Vagina (tissue), 2 donors: ENCODE results near the gene LZTS2. TPM values are rescaled to one million over a fixed set of nuclear protein-coding genes. Genes with fewer than 3 reads are reported as not detected.
A peak's percentile ranks its signal among the peaks of the same experiment; 100 is the strongest.

Experiments
- DNase-seq, 2 donors: peaks; one replicate each; pipeline ENCODE4 v3.0.0-alpha.2; 2017; ENCODE audit errors: extremely low spot score in 2 of 2
- H3K27ac ChIP-seq: fragments of 200-600 bp; sonication (generic); one replicate; pipeline ENCODE4 v1.5.1; 2019
- H3K27me3 ChIP-seq: fragments of 200-600 bp; sonication (generic); one replicate; pipeline ENCODE4 v1.5.1; 2019
- H3K36me3 ChIP-seq, 2 donors: fragments of 200-600 bp; sonication (generic); one replicate each; pipeline ENCODE4 v1.5.1; 2017 to 2019
- H3K4me1 ChIP-seq: fragments of 200-600 bp; sonication (generic); one replicate; pipeline ENCODE4 v1.5.1; 2019
- H3K4me3 ChIP-seq, 2 donors: fragments of 200-600 bp; sonication (generic); 1 replicate in 1 of 2; 2 replicates in 1 of 2; pipeline ENCODE4 v1.5.1; 2016 to 2019
- H3K9me3 ChIP-seq: fragments of 200-600 bp; sonication (generic); one replicate; pipeline ENCODE4 v1.5.1; 2019
- POLR2A ChIP-seq, 2 donors: fragments of 450-650 bp; IDR thresholded peaks; one replicate each; pipeline ENCODE4 v1.6.1; 2017; ENCODE audit warnings: antibody characterized with exemption in 2 of 2, mild to moderate bottlenecking in 2 of 2, moderate library complexity in 2 of 2
- POLR2AphosphoS5 ChIP-seq, 2 donors: sonication (generic); formaldehyde crosslinking; IDR thresholded peaks; one replicate each; pipeline ENCODE4 v1.9.0; 2017; ENCODE audit warnings: antibody characterized with exemption in 2 of 2, mild to moderate bottlenecking in 2 of 2, low read depth in 1 of 2; ENCODE audit not compliant: insufficient read depth in 1 of 2
- intact Hi-C: fragments of 100-400 bp; cut with DNase I; formaldehyde crosslinking; loops from one replicate; pipeline ENCODE4 v1.15.1; 2023
- total RNA-seq: library from RNA; depleted of rRNA; stranded (reverse); fragments of >200 nt; gene quantifications from one replicate; pipeline ENCODE4 v1.2.3, GENCODE V29; 2016
- TF ChIP-seq, protein P1 (sequence below), 3 experiments: fragments of 450-650 bp in 2 of 3; fragments of 200-600 bp in 1 of 3; sonication (generic) in 1 of 3; IDR thresholded peaks; one replicate each; pipeline ENCODE4 v1.5.1; 2017 to 2019; ENCODE audit warnings: antibody characterized with exemption in 3 of 3, mild to moderate bottlenecking in 2 of 3, moderate library complexity in 2 of 3

Gene LZTS2
- total RNA-seq, 1 donor from 2014 or later = 99.4 TPM

- H3K9me3 ChIP-seq = no peaks in the 10 kb centered on the region
- no peak overlapping the region for H3K4me3 ChIP-seq
- no peak overlapping the region for H3K27ac ChIP-seq
- TF ChIP-seq POLR2AphosphoS5 (IDR thresholded peaks at IDR 0.05; ENCODE audit: insufficient read depth in 1 of 2, low read depth in 1 of 2) (no peak), POLR2A (IDR thresholded peaks at IDR 0.05) (no peak)
- TF ChIP-seq, protein P1, sequence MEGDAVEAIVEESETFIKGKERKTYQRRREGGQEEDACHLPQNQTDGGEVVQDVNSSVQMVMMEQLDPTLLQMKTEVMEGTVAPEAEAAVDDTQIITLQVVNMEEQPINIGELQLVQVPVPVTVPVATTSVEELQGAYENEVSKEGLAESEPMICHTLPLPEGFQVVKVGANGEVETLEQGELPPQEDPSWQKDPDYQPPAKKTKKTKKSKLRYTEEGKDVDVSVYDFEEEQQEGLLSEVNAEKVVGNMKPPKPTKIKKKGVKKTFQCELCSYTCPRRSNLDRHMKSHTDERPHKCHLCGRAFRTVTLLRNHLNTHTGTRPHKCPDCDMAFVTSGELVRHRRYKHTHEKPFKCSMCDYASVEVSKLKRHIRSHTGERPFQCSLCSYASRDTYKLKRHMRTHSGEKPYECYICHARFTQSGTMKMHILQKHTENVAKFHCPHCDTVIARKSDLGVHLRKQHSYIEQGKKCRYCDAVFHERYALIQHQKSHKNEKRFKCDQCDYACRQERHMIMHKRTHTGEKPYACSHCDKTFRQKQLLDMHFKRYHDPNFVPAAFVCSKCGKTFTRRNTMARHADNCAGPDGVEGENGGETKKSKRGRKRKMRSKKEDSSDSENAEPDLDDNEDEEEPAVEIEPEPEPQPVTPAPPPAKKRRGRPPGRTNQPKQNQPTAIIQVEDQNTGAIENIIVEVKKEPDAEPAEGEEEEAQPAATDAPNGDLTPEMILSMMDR (IDR thresholded peaks at IDR 0.05) = no peak
- H3K36me3 ChIP-seq = peaks cover 0 to 6% of the 10 kb centered on the region in 2 donors
- peak; percentile 60 to 82 for DNase-seq
- no peaks in the 10 kb centered on the region for H3K4me1 ChIP-seq
- intact Hi-C loops = no loop called here
- no peaks in the 10 kb centered on the region for H3K27me3 ChIP-seq
These were observed 19.8 kb upstream of the LZTS2 start for GRCh38 chr10:100979791-100980272.

DNA sequence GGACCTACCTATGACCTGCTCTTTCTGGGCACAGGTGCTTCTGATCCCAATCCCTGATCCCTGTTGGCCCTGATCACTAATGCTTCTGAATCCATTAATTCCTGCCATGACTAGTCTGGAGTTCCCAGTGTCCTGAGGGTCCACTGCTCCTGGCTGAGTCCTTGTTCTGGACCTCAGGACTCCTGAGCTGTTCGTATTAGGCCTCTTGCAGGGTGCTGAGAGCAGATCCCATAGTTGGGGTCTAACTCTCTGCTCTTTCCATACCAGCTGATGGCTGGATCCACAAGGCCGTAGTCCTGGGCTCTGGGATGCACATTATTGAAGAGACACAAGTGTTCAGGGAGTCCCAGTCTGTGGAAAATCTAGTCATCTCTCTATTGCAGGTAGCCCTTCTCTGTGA is 19.3 kb upstream of the LZTS2 start:
- no peaks in the 10 kb centered on the region for H3K9me3 ChIP-seq
- no peak for TF ChIP-seq POLR2AphosphoS5 (IDR thresholded peaks at IDR 0.05; ENCODE audit: insufficient read depth in 1 of 2, low read depth in 1 of 2)
- TF ChIP-seq, protein P1 (IDR thresholded peaks at IDR 0.05) = no peak
- TF ChIP-seq POLR2A (IDR thresholded peaks at IDR 0.05) = no peak
- H3K27me3 ChIP-seq = no peaks in the 10 kb centered on the region
- H3K4me3 ChIP-seq = no peak overlapping the region
- peaks cover 0 to 7% of the 10 kb centered on the region in 2 donors for H3K36me3 ChIP-seq
- H3K4me1 ChIP-seq = no peaks in the 10 kb centered on the region
- H3K27ac ChIP-seq = no peak overlapping the region
- intact Hi-C loops = no loop called here
- peak in 1 of 2 donors; percentile 74 for DNase-seq

GRCh38 chr10:100980711-100981110 is 18.9 kb upstream of the LZTS2 start:
- peak; percentile 52 to 67 for DNase-seq
- H3K4me3 ChIP-seq = no peak overlapping the region
- no peak overlapping the region for H3K27ac ChIP-seq
- TF ChIP-seq POLR2AphosphoS5 (IDR thresholded peaks at IDR 0.05; ENCODE audit: insufficient read depth in 1 of 2, low read depth in 1 of 2) (no peak), POLR2A (IDR thresholded peaks at IDR 0.05) (no peak)
- TF ChIP-seq, protein P1 (IDR thresholded peaks at IDR 0.05) = no peak
- H3K9me3 ChIP-seq = no peaks in the 10 kb centered on the region
- intact Hi-C loops = no loop called here
- peaks cover 0 to 11% of the 10 kb centered on the region in 2 donors for H3K36me3 ChIP-seq
- H3K4me1 ChIP-seq = peaks cover 2% of the 10 kb centered on the region
- H3K27me3 ChIP-seq = no peaks in the 10 kb centered on the region

GRCh38 chr10:100981178-100981772 is 18.3 kb upstream of the LZTS2 start:
- peaks cover 8% of the 10 kb centered on the region for H3K4me1 ChIP-seq
- H3K4me3 ChIP-seq = no peak overlapping the region
- H3K27ac ChIP-seq = no peak overlapping the region
- no peaks in the 10 kb centered on the region for H3K9me3 ChIP-seq
- DNase-seq = no peak
- TF ChIP-seq, protein P1 (IDR thresholded peaks at IDR 0.05) = no peak
- TF ChIP-seq POLR2A (IDR thresholded peaks at IDR 0.05) (no peak), POLR2AphosphoS5 (IDR thresholded peaks at IDR 0.05; ENCODE audit: insufficient read depth in 1 of 2, low read depth in 1 of 2) (no peak)
- intact Hi-C loops = no loop called here
- H3K27me3 ChIP-seq = no peaks in the 10 kb centered on the region
- H3K36me3 ChIP-seq = peaks cover 0 to 13% of the 10 kb centered on the region in 2 donors
